ENCODE results near the gene PPP1R11. TPM values are rescaled to one million over a fixed set of nuclear protein-coding genes. Genes with fewer than 3 reads are reported as not detected.

The PPP1R11 gene
- total and polyA plus RNA-seq, 2 of the 13 experiments (the other 11 are each of a cell fraction or from before 2014, with no cell fraction given): 32.1 to 58.9 TPM

GRCh38 chr6:30100585-30101443 lies 33.8 kb downstream of the PPP1R11 start (continued):
- peak; percentile 92; the same call in 1 of the 2 replicates for TF ChIP-seq MTF2 (CRISPR knock-in tag; IDR thresholded peaks at IDR 0.05; ENCODE audit: borderline replicate concordance)
- TF ChIP-seq ZNF615 (CRISPR knock-in tag; IDR thresholded peaks at IDR 0.05; ENCODE audit: borderline replicate concordance): peak; percentile 59; the same call in 1 of the 2 replicates
- TF ChIP-seq AKAP8 (CRISPR knock-in tag; IDR thresholded peaks at IDR 0.05): peak; percentile 24; the same call in 1 of the 2 replicates
- TF ChIP-seq PPARG (CRISPR knock-in tag; conservative IDR thresholded peaks at IDR 0.05): peak; percentile 60; the same call in 1 of the 2 replicates
- TF ChIP-seq MTERF4 (CRISPR knock-in tag; IDR thresholded peaks at IDR 0.05): peak; percentile 59
- TF ChIP-seq EHMT2 (IDR thresholded peaks at IDR 0.05; ENCODE audit: borderline replicate concordance, low read depth, low read length): no peak
- TF ChIP-seq CBX1 (IDR thresholded peaks at IDR 0.05; ENCODE audit: low read depth): no peak
- peak; percentile 78 for TF ChIP-seq NCOR1 (IDR thresholded peaks at IDR 0.05; ENCODE audit: borderline replicate concordance, low read length)
- TF ChIP-seq DMAP1 (CRISPR knock-in tag; IDR thresholded peaks at IDR 0.05): peak; percentile 80; the same call in 1 of the 2 replicates
- TF ChIP-seq PHF5A (CRISPR knock-in tag; IDR thresholded peaks at IDR 0.05; ENCODE audit: low read depth, unreplicated experiment): no peak
- peak; percentile 75 for TF ChIP-seq ZNF800 (CRISPR knock-in tag; IDR thresholded peaks at IDR 0.05)
- no peak for TF ChIP-seq ZBTB14 (CRISPR knock-in tag; IDR thresholded peaks at IDR 0.05)
- 0 out of 2 replicates have a peak, but pooled peaks have one; percentile 44 for TF ChIP-seq ZBTB26 (CRISPR knock-in tag; IDR thresholded peaks at IDR 0.05; ENCODE audit: borderline replicate concordance)
- peak; percentile 56 for TF ChIP-seq ASH2L (IDR thresholded peaks at IDR 0.05; ENCODE audit: insufficient read length, low read depth, low read length)
- TF ChIP-seq GMEB2 (CRISPR knock-in tag; IDR thresholded peaks at IDR 0.05; ENCODE audit: low read depth): 0 out of 2 replicates have a peak, but pooled peaks have one; percentile 24
- TF ChIP-seq HDAC1 (CRISPR knock-in tag; IDR thresholded peaks at IDR 0.05): peak; percentile 85
- peak; percentile 74; the same call in 1 of the 2 replicates for TF ChIP-seq CSRNP1 (CRISPR knock-in tag; IDR thresholded peaks at IDR 0.05)
